ENCODE results near the gene WDR91.

The WDR91 gene

GRCh38 chr7:135164357-135165061, 46.8 kb downstream of the WDR91 start:
- peak; percentile 19 for TF ChIP-seq CTCF (IDR thresholded peaks at IDR 0.05; ENCODE audit: poor library complexity, severe bottlenecking)
- peaks cover 2% of the 10 kb centered on the region for H3K9me3 ChIP-seq (ENCODE audit: severe bottlenecking)
- H3K27ac ChIP-seq (ENCODE audit: poor library complexity, severe bottlenecking): no peak overlapping the region
- H3K36me3 ChIP-seq (ENCODE audit: low read depth): peaks cover 36% of the 10 kb centered on the region
- H3K4me3 ChIP-seq (ENCODE audit: severe bottlenecking): no peak overlapping the region
- ATAC-seq (ENCODE audit: low read depth): peak; percentile 10; the same call in 2 of the 3 replicates
- H3K4me1 ChIP-seq (ENCODE audit: insufficient read depth, poor library complexity, severe bottlenecking): peaks cover 13% of the 10 kb centered on the region
- no peaks in the 10 kb centered on the region for H3K27me3 ChIP-seq (ENCODE audit: insufficient read depth, poor library complexity, severe bottlenecking)
- no peak for DNase-seq (ENCODE audit: low spot score)

DNA sequence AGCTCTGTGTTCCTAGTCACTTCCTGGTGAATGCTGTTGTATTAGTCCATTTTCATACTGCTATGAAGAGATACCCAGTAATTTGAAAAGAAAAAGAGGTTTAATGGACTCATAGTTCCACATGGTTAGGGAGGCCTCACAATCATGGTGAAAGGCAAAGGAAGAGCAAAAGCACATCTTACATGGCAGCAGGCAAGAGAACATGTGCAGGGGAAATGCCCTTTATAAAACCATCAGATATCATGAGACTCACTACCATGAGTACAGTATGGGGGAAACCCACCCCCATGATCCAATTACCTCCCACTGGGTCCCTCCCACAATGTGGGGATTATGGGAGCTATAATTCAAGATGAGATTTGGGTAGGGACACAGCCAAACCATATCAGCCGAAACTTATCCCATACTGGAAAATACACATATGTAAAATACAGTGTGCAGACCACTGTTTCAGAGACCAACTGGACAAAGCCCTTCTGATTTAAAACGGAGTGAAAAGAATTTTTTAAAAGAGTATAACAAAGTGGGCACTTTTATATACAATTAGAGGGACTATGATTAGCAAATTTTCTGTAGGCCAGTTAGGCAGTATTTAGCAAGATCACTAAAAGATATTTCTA, 48.8 kb downstream of the WDR91 start:
- Histone ChIP-seq H3K36me3 (ENCODE audit: low read depth) (peaks cover 24% of the 10 kb centered on the region), H3K4me1 (ENCODE audit: insufficient read depth, poor library complexity, severe bottlenecking) (peaks cover 13% of the 10 kb centered on the region), H3K4me3 (ENCODE audit: severe bottlenecking) (no peak overlapping the region), H3K27ac (ENCODE audit: poor library complexity, severe bottlenecking) (no peak overlapping the region), H3K27me3 (ENCODE audit: insufficient read depth, poor library complexity, severe bottlenecking) (no peaks in the 10 kb centered on the region), H3K9me3 (ENCODE audit: severe bottlenecking) (peaks cover 2% of the 10 kb centered on the region)
- no peak for ATAC-seq (ENCODE audit: low read depth)
- no peak for TF ChIP-seq CTCF (IDR thresholded peaks at IDR 0.05; ENCODE audit: poor library complexity, severe bottlenecking)
- no peak for DNase-seq (ENCODE audit: low spot score)

DNA sequence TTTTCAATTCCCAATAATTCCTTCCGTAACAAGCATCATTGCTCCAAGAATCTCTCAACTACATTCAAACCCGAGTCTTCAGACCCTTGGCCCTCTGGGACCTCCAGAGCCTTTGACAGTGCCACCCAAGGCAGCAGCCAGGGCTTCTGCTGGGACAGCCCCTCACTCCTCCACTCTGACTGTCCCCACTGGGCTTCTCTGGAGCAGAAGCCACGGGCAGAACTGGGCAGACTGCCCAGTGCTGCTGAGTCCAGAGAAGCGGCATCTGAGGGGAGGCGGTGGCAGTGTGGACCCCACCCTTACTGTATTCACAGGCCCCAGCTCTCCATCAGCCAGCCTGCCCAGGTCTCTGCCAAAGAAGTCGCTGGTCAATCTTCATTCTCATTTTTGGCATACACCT, 49.7 kb downstream of the WDR91 start:
- no peak for ATAC-seq (ENCODE audit: low read depth)
- Histone ChIP-seq H3K4me1 (ENCODE audit: insufficient read depth, poor library complexity, severe bottlenecking) (peaks cover 13% of the 10 kb centered on the region), H3K27ac (ENCODE audit: poor library complexity, severe bottlenecking) (no peak overlapping the region), H3K9me3 (ENCODE audit: severe bottlenecking) (peaks cover 2% of the 10 kb centered on the region), H3K27me3 (ENCODE audit: insufficient read depth, poor library complexity, severe bottlenecking) (no peaks in the 10 kb centered on the region), H3K4me3 (ENCODE audit: severe bottlenecking) (no peak overlapping the region), H3K36me3 (ENCODE audit: low read depth) (peaks cover 15% of the 10 kb centered on the region)
- DNase-seq (ENCODE audit: low spot score): no peak
- TF ChIP-seq CTCF (IDR thresholded peaks at IDR 0.05; ENCODE audit: poor library complexity, severe bottlenecking): no peak

DNA sequence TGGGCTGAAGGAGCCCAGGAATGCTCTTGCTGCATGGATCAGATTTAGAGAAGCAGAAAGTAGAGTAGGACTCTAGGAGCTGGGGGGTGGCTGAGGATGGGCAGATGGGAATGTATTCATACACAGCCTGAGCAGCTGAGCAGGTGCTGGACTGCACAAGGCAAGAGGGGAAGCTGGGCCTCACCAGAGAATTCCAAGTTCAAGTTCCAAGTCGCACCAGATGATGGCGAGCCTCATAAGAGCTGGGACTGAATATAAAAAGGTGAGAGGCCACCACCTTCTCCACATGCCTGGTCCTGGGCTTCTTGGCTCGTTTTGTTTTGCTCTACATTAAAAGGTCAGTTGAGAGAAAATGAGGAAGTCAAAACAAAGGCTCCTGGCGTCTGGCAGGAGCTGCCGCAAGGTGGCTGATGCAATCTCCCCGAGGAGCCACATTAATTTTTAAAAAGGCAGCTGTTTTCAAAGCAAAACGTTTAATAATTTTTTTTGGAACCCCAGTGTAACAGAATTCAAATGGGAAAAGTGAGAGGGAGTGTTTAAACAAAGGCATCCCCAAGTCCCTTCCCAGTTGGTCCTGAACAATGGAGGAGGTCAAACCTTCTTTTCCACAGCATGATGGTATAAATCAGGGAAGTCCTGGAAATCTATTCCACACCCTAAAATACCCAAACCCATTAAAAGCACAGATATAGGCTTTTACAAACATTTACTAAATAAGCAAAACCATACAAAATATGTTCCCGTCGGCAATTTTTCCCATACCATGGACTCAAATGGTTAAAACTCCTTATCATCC, 50.3 kb downstream of the WDR91 start:
- H3K27ac ChIP-seq (ENCODE audit: poor library complexity, severe bottlenecking): no peak overlapping the region
- no peak overlapping the region for H3K4me3 ChIP-seq (ENCODE audit: severe bottlenecking)
- no peak for TF ChIP-seq CTCF (IDR thresholded peaks at IDR 0.05; ENCODE audit: poor library complexity, severe bottlenecking)
- ATAC-seq (ENCODE audit: low read depth): no peak
- peaks cover 13% of the 10 kb centered on the region for H3K4me1 ChIP-seq (ENCODE audit: insufficient read depth, poor library complexity, severe bottlenecking)
- DNase-seq (ENCODE audit: low spot score): no peak
- H3K36me3 ChIP-seq (ENCODE audit: low read depth): peaks cover 9% of the 10 kb centered on the region
- peaks cover 2% of the 10 kb centered on the region for H3K9me3 ChIP-seq (ENCODE audit: severe bottlenecking)
- no peaks in the 10 kb centered on the region for H3K27me3 ChIP-seq (ENCODE audit: insufficient read depth, poor library complexity, severe bottlenecking)

All from RWPE2 (cell line).